ENCODE data around the gene PTPRM.

Gene PTPRM

DNA sequence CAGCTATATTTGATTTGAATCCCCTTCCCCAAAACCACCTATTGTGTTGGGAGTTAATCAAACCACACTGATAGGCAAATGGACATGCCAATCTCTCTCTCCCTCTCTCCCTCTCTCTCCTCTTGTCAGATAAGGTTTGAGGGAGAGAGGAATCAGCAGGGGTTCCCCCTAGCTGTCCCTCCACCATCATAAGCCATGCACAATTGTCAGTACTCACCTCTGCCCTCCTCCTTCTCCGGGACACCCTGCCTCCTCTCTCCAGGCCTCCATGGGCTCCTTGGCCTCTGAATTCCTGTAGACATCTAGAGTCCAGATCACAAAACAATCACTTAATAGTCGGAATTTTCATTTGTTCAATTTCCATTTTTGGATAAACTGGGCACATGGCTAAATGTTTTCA lies 798.4 kb downstream of the PTPRM start:
- Histone ChIP-seq H3K9ac (ENCODE audit: low read length) (no peak overlapping the region), H3K27ac (ENCODE audit: low read depth, low read length) (no peak overlapping the region), H3K27me3 (ENCODE audit: low read length) (no peaks in the 10 kb centered on the region), H3K9me3 (ENCODE audit: insufficient read depth, low read length) (no peaks in the 10 kb centered on the region), H3K36me3 (ENCODE audit: low read length) (no peaks in the 10 kb centered on the region), H3K4me3 (ENCODE audit: insufficient read depth, low read length, poor library complexity, severe bottlenecking) (no peak overlapping the region), H2AFZ (ENCODE audit: low read depth, low read length, severe bottlenecking) (no peak overlapping the region), H3F3A (ENCODE audit: insufficient read depth) (no peaks in the 10 kb centered on the region), H3K4me2 (ENCODE audit: low read depth, low read length, poor library complexity, severe bottlenecking) (no peak overlapping the region), H3K9me2 (replicated peaks; ENCODE audit: insufficient read depth, low read length) (no peaks in the 10 kb centered on the region), H3K79me2 (ENCODE audit: insufficient read depth, low read length) (no peaks in the 10 kb centered on the region), H4K20me1 (ENCODE audit: low read depth, low read length) (no peaks in the 10 kb centered on the region)
- TF ChIP-seq EZH2phosphoT487 (conservative IDR thresholded peaks at IDR 0.05; ENCODE audit: low read length), result no peak
- TF ChIP-seq, protein P1, sequence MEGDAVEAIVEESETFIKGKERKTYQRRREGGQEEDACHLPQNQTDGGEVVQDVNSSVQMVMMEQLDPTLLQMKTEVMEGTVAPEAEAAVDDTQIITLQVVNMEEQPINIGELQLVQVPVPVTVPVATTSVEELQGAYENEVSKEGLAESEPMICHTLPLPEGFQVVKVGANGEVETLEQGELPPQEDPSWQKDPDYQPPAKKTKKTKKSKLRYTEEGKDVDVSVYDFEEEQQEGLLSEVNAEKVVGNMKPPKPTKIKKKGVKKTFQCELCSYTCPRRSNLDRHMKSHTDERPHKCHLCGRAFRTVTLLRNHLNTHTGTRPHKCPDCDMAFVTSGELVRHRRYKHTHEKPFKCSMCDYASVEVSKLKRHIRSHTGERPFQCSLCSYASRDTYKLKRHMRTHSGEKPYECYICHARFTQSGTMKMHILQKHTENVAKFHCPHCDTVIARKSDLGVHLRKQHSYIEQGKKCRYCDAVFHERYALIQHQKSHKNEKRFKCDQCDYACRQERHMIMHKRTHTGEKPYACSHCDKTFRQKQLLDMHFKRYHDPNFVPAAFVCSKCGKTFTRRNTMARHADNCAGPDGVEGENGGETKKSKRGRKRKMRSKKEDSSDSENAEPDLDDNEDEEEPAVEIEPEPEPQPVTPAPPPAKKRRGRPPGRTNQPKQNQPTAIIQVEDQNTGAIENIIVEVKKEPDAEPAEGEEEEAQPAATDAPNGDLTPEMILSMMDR (IDR thresholded peaks at IDR 0.05; ENCODE audit: insufficient read depth, low read length, poor library complexity, severe bottlenecking), result no peak

DNA sequence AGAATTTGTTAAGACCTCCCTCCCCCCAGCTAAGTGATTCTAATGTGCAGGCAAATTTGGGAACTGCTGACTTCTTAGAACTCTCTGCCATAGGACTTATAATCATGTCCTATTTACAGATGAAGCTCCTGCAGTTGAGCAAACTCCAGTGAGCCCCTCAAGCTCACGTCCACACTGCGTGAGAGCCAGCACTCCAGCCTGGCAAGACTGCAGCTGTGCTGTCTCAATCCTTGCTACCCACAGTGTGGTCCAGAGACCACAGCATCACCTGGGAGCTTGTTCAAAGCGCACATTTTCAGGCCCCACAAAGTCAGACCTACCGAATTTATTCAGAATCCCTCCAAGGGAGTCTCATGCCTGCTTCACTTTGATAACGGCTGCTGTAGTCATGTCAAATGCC lies 799.0 kb downstream of the PTPRM start:
- Histone ChIP-seq H3F3A (ENCODE audit: insufficient read depth) (no peaks in the 10 kb centered on the region), H3K27ac (ENCODE audit: low read depth, low read length) (no peak overlapping the region), H3K36me3 (ENCODE audit: low read length) (no peaks in the 10 kb centered on the region), H3K9me3 (ENCODE audit: insufficient read depth, low read length) (no peaks in the 10 kb centered on the region), H3K9me2 (replicated peaks; ENCODE audit: insufficient read depth, low read length) (no peaks in the 10 kb centered on the region), H3K9ac (ENCODE audit: low read length) (no peak overlapping the region), H3K27me3 (ENCODE audit: low read length) (no peaks in the 10 kb centered on the region), H3K79me2 (ENCODE audit: insufficient read depth, low read length) (no peaks in the 10 kb centered on the region), H3K4me3 (ENCODE audit: insufficient read depth, low read length, poor library complexity, severe bottlenecking) (no peak overlapping the region), H3K4me2 (ENCODE audit: low read depth, low read length, poor library complexity, severe bottlenecking) (no peak overlapping the region), H4K20me1 (ENCODE audit: low read depth, low read length) (no peaks in the 10 kb centered on the region), H2AFZ (ENCODE audit: low read depth, low read length, severe bottlenecking) (no peak overlapping the region)
- no peak for TF ChIP-seq EZH2phosphoT487 (conservative IDR thresholded peaks at IDR 0.05; ENCODE audit: low read length)
- TF ChIP-seq, protein P1 (IDR thresholded peaks at IDR 0.05; ENCODE audit: insufficient read depth, low read length, poor library complexity, severe bottlenecking), result no peak

DNA sequence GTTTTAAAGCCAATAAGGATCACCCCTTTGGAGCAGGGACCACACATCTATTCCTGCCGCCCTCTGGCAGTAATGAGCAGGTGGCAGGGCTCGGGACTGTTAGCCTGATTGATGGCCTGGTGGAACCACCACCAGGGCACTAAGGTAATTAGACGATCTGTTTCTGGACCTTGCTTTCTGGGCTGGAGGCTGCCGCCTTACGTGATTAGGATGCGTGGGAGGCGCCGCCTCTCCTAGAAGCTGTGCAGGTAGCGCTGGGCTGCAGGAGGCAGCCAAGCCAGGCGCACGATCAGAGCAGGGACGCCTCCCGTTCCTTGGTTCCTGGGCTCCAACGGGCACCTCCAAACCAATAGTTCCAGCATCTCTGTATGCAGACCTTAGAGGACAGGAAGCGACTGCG lies 799.5 kb downstream of the PTPRM start:
- Histone ChIP-seq H4K20me1 (ENCODE audit: low read depth, low read length) (no peaks in the 10 kb centered on the region), H3K27me3 (ENCODE audit: low read length) (no peaks in the 10 kb centered on the region), H2AFZ (ENCODE audit: low read depth, low read length, severe bottlenecking) (no peak overlapping the region), H3K9ac (ENCODE audit: low read length) (no peak overlapping the region), H3K36me3 (ENCODE audit: low read length) (no peaks in the 10 kb centered on the region), H3K27ac (ENCODE audit: low read depth, low read length) (no peak overlapping the region), H3K4me2 (ENCODE audit: low read depth, low read length, poor library complexity, severe bottlenecking) (no peak overlapping the region), H3K9me3 (ENCODE audit: insufficient read depth, low read length) (no peaks in the 10 kb centered on the region), H3K4me3 (ENCODE audit: insufficient read depth, low read length, poor library complexity, severe bottlenecking) (no peak overlapping the region), H3K9me2 (replicated peaks; ENCODE audit: insufficient read depth, low read length) (no peaks in the 10 kb centered on the region), H3K79me2 (ENCODE audit: insufficient read depth, low read length) (no peaks in the 10 kb centered on the region), H3F3A (ENCODE audit: insufficient read depth) (no peaks in the 10 kb centered on the region)
- TF ChIP-seq, protein P1 (IDR thresholded peaks at IDR 0.05; ENCODE audit: insufficient read depth, low read length, poor library complexity, severe bottlenecking), result no peak
- TF ChIP-seq EZH2phosphoT487 (conservative IDR thresholded peaks at IDR 0.05; ENCODE audit: low read length), result no peak

Data from SU-DHL-6 (cell line).